OCI-LY7 (cell line): ENCODE results near the gene AGPAT3. TPM values are rescaled to one million over a fixed set of nuclear protein-coding genes. Genes with fewer than 3 reads are reported as not detected.
A peak's percentile ranks its signal among the peaks of the same experiment; 100 is the strongest.

Experiments
- BruUV-seq: library from RNA; stranded (reverse); fragments of 400-500 nt; replicated peaks from 2 replicates; lab custom pipeline; 2021; lab: Mats Ljungman, UMichigan
- CTCF ChIA-PET: fragments of 300-600 bp; sonication (Branson Sonifier 250); formaldehyde crosslinking; loops from one replicate; lab custom pipeline; 2022; ENCODE audit warnings: antibody characterized with exemption; ENCODE audit not compliant: unreplicated experiment; lab: Charles Lee
- POLR2A ChIA-PET: fragments of 300-600 bp; sonication (Branson Sonifier 250); formaldehyde crosslinking; loops from one replicate; lab custom pipeline; 2022; ENCODE audit warnings: antibody characterized with exemption; lab: Charles Lee
- DNase-seq: peaks from one replicate; pipeline ENCODE4 v3.0.0-alpha.2; 2015; ENCODE audit warnings: low spot score
- H2AFZ ChIP-seq: fragments of 200-600 bp; sonication (generic), shearing (Covaris generic); 2 replicates; pipeline ENCODE4 v1.6.1; 2014; ENCODE audit warnings: mild to moderate bottlenecking, antibody characterized with exemption, low read length, moderate library complexity
- H3K27ac ChIP-seq: fragments of 200-600 bp; sonication (generic); 2 replicates; pipeline ENCODE4 v1.5.1; 2014; ENCODE audit warnings: mixed run types, low read depth, mild to moderate bottlenecking, moderate library complexity, low read length, inconsistent platforms; ENCODE audit not compliant: poor library complexity, severe bottlenecking
- H3K36me3 ChIP-seq: fragments of 200-600 bp; sonication (generic); 2 replicates; pipeline ENCODE4 v1.6.1; 2014; ENCODE audit warnings: mild to moderate bottlenecking, antibody characterized with exemption, low read length, moderate library complexity, mixed read lengths; ENCODE audit not compliant: insufficient read depth
- H3K4me1 ChIP-seq: fragments of 200-600 bp; sonication (generic); 2 replicates; pipeline ENCODE4 v1.5.1; 2014; ENCODE audit warnings: mild to moderate bottlenecking, low read length; ENCODE audit not compliant: insufficient read depth, poor library complexity, severe bottlenecking
- H3K4me2 ChIP-seq: fragments of 200-600 bp; sonication (generic); 2 replicates; pipeline ENCODE4 v1.6.1; 2014; ENCODE audit warnings: mild to moderate bottlenecking, low read length
- H3K4me3 ChIP-seq: fragments of 200-600 bp; sonication (generic); 2 replicates; pipeline ENCODE4 v1.5.1; 2014; ENCODE audit warnings: mild to moderate bottlenecking, low read depth, low read length; ENCODE audit not compliant: poor library complexity, severe bottlenecking
- H3K79me2 ChIP-seq: fragments of 200-600 bp; sonication (generic); 2 replicates; pipeline ENCODE4 v1.6.1; 2016; ENCODE audit warnings: low read depth, mild to moderate bottlenecking, low read length, moderate library complexity, mixed read lengths; ENCODE audit not compliant: insufficient read depth
- H3K9me2 ChIP-seq: fragments of 200-600 bp; sonication (generic); 2 replicates; pipeline ENCODE4 v1.6.1; 2016; ENCODE audit warnings: mild to moderate bottlenecking, low read length, mixed read lengths; ENCODE audit not compliant: insufficient read depth
- H3K9me3 ChIP-seq: fragments of 200-600 bp; sonication (generic); 2 replicates; pipeline ENCODE4 v1.6.1; 2014; ENCODE audit warnings: mild to moderate bottlenecking, mixed run types, low read length, mixed read lengths
- H4K20me1 ChIP-seq: fragments of 200-600 bp; sonication (generic); 2 replicates; pipeline ENCODE4 v1.6.1; 2014; ENCODE audit warnings: mild to moderate bottlenecking, antibody characterized with exemption, low read length, moderate library complexity, mixed read lengths; ENCODE audit not compliant: insufficient read depth
- EZH2phosphoT487 ChIP-seq: fragments of 200-600 bp; sonication (generic); IDR thresholded peaks from 2 replicates; pipeline ENCODE4 v1.6.1; 2018; ENCODE audit warnings: low read depth, borderline replicate concordance, mild to moderate bottlenecking, mixed run types, antibody characterized with exemption, low read length, moderate library complexity, mixed read lengths
- intact Hi-C: fragments of 100-400 bp; cut with micrococcal nuclease; formaldehyde crosslinking; loops from one replicate; pipeline ENCODE4 v1.10.0; 2022; ENCODE audit not compliant: unreplicated experiment
- total RNA-seq, 2 experiments: library from RNA; depleted of rRNA in 1 of 2; stranded (reverse); fragments of >200 nt in 1 of 2; shearing (Covaris generic) in 1 of 2; gene quantifications; 2 replicates each; pipeline ENCODE4 v1.2.3, GENCODE V29; 2014 to 2022
- TF ChIP-seq, protein P1 (sequence below): fragments of 200-600 bp; sonication (generic); conservative IDR thresholded peaks from 2 replicates; pipeline ENCODE4 v1.5.1; 2014; ENCODE audit warnings: mild to moderate bottlenecking, antibody characterized with exemption, low read length, moderate library complexity, mixed read lengths

Gene AGPAT3
- total RNA-seq, 2 experiments from 2014 or later = 9.2 to 33.4 TPM

DNA sequence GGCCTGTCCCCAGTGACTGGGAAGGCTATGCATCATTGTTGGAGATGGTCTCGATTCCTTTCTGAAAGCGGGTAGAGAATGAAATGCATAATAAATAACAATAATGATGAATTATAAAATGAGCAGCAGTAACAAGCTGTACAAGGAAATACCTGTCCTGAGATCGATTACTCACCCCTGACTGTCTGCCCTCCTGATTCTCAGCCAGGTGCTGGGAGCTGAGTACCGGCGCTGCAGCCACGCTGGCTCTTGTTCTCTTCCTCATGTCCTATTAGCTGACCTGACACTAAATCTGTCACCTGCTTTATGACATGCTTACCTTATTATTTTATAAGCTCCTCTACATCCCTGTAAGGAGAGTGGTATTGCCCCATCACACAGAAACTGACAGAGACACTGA, 3.4 kb downstream of the AGPAT3 start:
- Histone ChIP-seq H3K9me2 (no peaks in the 10 kb centered on the region), H3K4me2 (peak overlapping the region; percentile 35; the same call in 1 of the 2 replicates), H3K4me3 (no peak overlapping the region), H3K9me3 (no peaks in the 10 kb centered on the region), H3K27ac (no peak overlapping the region), H3K36me3 (no peaks in the 10 kb centered on the region), H3K79me2 (no peaks in the 10 kb centered on the region), H2AFZ (no peak overlapping the region), H4K20me1 (no peaks in the 10 kb centered on the region), H3K4me1 (peaks cover 28% of the 10 kb centered on the region)
- intact Hi-C loops = loop anchor here (5.0 kb wide), 1 partner anchor 69 kb away; no protein-coding TSS in a partner anchor
- DNase-seq = no peak
- no TSS peak for BruUV-seq
- CTCF ChIA-PET = no interaction called here
- no peak for TF ChIP-seq EZH2phosphoT487
- TF ChIP-seq, protein P1, sequence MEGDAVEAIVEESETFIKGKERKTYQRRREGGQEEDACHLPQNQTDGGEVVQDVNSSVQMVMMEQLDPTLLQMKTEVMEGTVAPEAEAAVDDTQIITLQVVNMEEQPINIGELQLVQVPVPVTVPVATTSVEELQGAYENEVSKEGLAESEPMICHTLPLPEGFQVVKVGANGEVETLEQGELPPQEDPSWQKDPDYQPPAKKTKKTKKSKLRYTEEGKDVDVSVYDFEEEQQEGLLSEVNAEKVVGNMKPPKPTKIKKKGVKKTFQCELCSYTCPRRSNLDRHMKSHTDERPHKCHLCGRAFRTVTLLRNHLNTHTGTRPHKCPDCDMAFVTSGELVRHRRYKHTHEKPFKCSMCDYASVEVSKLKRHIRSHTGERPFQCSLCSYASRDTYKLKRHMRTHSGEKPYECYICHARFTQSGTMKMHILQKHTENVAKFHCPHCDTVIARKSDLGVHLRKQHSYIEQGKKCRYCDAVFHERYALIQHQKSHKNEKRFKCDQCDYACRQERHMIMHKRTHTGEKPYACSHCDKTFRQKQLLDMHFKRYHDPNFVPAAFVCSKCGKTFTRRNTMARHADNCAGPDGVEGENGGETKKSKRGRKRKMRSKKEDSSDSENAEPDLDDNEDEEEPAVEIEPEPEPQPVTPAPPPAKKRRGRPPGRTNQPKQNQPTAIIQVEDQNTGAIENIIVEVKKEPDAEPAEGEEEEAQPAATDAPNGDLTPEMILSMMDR = no peak
- POLR2A ChIA-PET = interaction anchor here (0.7 kb wide), 1 partner anchor 126 kb away, joined by 3 read pairs; no protein-coding TSS in a partner anchor

DNA sequence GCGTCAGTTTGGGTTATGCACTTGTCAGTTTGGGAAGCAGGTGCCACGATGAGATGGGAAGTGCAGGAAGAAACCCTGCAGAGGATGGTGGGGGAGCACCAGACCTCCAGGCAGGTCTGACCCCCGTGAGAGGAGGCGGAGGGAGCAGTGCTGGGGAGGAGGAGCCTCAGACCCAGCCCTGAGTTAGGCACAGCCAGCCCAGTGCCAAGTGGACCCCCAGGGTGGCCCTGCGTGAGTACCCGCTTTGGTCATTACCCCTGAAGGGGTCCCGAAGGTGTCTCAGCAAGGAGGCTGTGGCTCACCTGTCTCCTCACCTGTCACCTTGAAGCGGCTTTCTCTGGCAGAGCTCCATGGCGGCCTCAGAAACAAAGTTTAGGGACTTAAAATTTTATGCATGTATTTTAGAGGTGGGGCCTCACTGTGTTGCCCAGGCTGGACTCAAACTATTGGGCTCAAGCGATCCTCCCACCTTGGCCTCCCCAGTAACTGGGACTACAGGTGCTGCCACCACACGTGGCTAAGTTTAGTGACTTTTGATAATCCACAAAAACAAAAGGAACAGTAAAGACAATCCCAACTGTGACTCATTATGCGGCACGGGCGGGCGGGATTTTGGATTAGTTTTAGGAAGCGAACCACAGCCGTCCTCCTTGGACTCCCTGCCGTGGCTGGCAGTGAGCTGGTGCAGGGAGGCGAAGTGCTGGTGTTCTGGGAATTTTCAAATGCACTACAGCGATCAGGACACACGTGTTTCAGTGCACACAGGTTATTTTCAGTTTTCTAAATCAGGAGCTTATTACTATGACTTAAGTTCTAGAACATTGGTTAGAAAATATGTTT, 4.7 kb downstream of the AGPAT3 start:
- ChIA-PET POLR2A (interaction anchor here (0.6 to 1.2 kb wide), 2 partner anchors 17 to 137 kb away, joined by 4 read pairs; no protein-coding TSS in a partner anchor), CTCF (no interaction called here)
- peaks cover 17% of the 10 kb centered on the region for H3K4me1 ChIP-seq
- DNase-seq = no peak
- H3K79me2 ChIP-seq = no peaks in the 10 kb centered on the region
- H3K9me3 ChIP-seq = no peaks in the 10 kb centered on the region
- no peak overlapping the region for H3K4me2 ChIP-seq
- TF ChIP-seq, protein P1 = no peak
- TF ChIP-seq EZH2phosphoT487 = no peak
- intact Hi-C loops = loop anchor here (5.0 kb wide), 1 partner anchor 68 kb away; no protein-coding TSS in a partner anchor
- no peak overlapping the region for H3K27ac ChIP-seq
- no peak overlapping the region for H2AFZ ChIP-seq
- no peak overlapping the region for H3K4me3 ChIP-seq
- no peaks in the 10 kb centered on the region for H4K20me1 ChIP-seq
- no TSS peak for BruUV-seq
- no peaks in the 10 kb centered on the region for H3K36me3 ChIP-seq
- no peaks in the 10 kb centered on the region for H3K9me2 ChIP-seq

DNA sequence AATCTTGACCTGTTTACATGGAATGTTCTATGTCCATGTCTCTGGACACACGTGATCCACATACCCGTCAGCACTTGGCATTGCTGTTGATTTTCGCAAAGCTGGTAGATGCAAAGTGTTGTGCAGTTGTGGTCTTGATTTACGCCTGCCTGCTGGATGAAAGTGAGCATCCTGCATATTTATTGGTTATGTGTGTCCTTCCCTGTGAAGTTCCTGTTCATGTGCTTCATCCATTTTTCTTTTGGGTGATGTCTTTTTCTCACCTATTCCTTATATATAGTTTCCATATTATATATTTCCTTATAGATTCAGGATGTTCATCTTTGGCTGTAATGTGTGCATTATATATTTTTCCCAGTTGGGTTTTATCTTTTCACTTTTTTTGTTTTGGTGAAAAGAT, 6.5 kb downstream of the AGPAT3 start:
- Histone ChIP-seq H3K4me1 (peaks cover 9% of the 10 kb centered on the region), H3K36me3 (no peaks in the 10 kb centered on the region), H3K4me3 (no peak overlapping the region), H3K27ac (no peak overlapping the region), H2AFZ (no peak overlapping the region), H3K9me2 (no peaks in the 10 kb centered on the region), H3K79me2 (no peaks in the 10 kb centered on the region), H4K20me1 (no peaks in the 10 kb centered on the region), H3K4me2 (no peak overlapping the region), H3K9me3 (no peaks in the 10 kb centered on the region)
- BruUV-seq = no TSS peak
- POLR2A ChIA-PET = no interaction called here
- DNase-seq = no peak
- intact Hi-C loops = no loop called here
- CTCF ChIA-PET = no interaction called here
- no peak for TF ChIP-seq EZH2phosphoT487
- TF ChIP-seq, protein P1 = no peak
